ENCODE data around the gene REV1.

Gene REV1

DNA sequence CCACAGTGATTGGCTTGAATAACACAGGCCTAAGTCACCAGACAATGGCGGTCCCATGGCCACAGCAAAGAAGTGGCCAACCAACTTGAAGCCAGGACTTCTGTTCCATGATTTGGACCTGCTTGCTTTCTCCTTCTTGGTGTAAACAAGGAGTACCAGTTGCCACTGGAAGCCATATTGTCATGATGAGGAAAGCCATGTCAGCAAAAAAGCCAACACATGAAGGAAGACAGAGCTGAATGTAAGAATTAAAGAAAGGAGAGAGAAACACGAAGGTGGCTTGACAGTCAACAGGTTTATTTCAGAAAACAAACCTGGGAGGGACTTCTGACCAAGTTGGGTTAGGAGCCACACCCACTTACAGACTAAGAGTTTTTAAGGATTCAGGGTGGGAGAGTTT is 32.3 kb upstream of the REV1 start:
- H3K9ac ChIP-seq (ENCODE audit: low read length): no peak overlapping the region
- H3K9me2 ChIP-seq (replicated peaks; ENCODE audit: insufficient read depth, low read length): no peaks in the 10 kb centered on the region
- no peaks in the 10 kb centered on the region for H3K36me3 ChIP-seq (replicated peaks; ENCODE audit: insufficient read depth, low read length)
- H3K4me3 ChIP-seq (ENCODE audit: low read length): no peak overlapping the region
- H3K4me1 ChIP-seq (ENCODE audit: low read length): no peaks in the 10 kb centered on the region
- no peaks in the 10 kb centered on the region for H3K27me3 ChIP-seq (replicated peaks; ENCODE audit: insufficient read depth, low read length)
- H3K79me2 ChIP-seq (ENCODE audit: low read length): no peaks in the 10 kb centered on the region
- DNase-seq: no peak
- H3K4me2 ChIP-seq (ENCODE audit: low read depth, low read length): no peak overlapping the region
- no peak for TF ChIP-seq EZH2phosphoT487 (IDR thresholded peaks at IDR 0.05; ENCODE audit: low read length)
- TF ChIP-seq, protein P1, sequence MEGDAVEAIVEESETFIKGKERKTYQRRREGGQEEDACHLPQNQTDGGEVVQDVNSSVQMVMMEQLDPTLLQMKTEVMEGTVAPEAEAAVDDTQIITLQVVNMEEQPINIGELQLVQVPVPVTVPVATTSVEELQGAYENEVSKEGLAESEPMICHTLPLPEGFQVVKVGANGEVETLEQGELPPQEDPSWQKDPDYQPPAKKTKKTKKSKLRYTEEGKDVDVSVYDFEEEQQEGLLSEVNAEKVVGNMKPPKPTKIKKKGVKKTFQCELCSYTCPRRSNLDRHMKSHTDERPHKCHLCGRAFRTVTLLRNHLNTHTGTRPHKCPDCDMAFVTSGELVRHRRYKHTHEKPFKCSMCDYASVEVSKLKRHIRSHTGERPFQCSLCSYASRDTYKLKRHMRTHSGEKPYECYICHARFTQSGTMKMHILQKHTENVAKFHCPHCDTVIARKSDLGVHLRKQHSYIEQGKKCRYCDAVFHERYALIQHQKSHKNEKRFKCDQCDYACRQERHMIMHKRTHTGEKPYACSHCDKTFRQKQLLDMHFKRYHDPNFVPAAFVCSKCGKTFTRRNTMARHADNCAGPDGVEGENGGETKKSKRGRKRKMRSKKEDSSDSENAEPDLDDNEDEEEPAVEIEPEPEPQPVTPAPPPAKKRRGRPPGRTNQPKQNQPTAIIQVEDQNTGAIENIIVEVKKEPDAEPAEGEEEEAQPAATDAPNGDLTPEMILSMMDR (IDR thresholded peaks at IDR 0.05; ENCODE audit: low read length): no peak
- TF ChIP-seq EZH2 (optimal IDR thresholded peaks at IDR 0.05; ENCODE audit: low read depth, low read length): no peak
- no peak overlapping the region for H3K27ac ChIP-seq (ENCODE audit: low read length)
- H3F3A ChIP-seq (ENCODE audit: insufficient read depth, low read length): no peaks in the 10 kb centered on the region
- no peak overlapping the region for H2AFZ ChIP-seq (ENCODE audit: low read length)
- no peaks in the 10 kb centered on the region for H4K20me1 ChIP-seq (ENCODE audit: insufficient read depth, low read length)
- no peaks in the 10 kb centered on the region for H3K9me3 ChIP-seq (replicated peaks; ENCODE audit: insufficient read depth, low read length)

DNA sequence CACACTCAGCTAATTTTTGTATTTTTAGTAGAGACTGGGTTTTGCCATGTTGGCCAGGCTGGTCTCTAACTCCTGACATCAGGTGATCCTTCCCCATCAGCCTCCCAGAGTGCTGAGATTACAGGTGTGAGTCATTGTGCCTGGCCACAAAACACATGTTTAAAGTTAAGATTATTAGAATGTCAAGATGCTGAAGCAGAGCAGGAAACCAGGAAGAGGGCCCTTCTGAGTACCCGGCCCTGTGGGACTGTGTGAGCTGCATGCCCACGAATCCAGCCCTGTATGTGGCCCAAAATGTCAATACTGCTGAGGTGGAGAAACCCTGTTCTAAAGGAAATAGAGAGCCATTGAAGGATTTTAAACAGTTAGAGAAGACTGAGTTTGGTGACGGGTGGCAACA is 31.0 kb upstream of the REV1 start:
- no peaks in the 10 kb centered on the region for H4K20me1 ChIP-seq (ENCODE audit: insufficient read depth, low read length)
- H3K4me2 ChIP-seq (ENCODE audit: low read depth, low read length): no peak overlapping the region
- H3K9ac ChIP-seq (ENCODE audit: low read length): no peak overlapping the region
- no peaks in the 10 kb centered on the region for H3F3A ChIP-seq (ENCODE audit: insufficient read depth, low read length)
- DNase-seq: no peak
- no peaks in the 10 kb centered on the region for H3K9me2 ChIP-seq (replicated peaks; ENCODE audit: insufficient read depth, low read length)
- TF ChIP-seq EZH2 (optimal IDR thresholded peaks at IDR 0.05; ENCODE audit: low read depth, low read length): no peak
- TF ChIP-seq EZH2phosphoT487 (IDR thresholded peaks at IDR 0.05; ENCODE audit: low read length): no peak
- TF ChIP-seq, protein P1 (IDR thresholded peaks at IDR 0.05; ENCODE audit: low read length): no peak
- H3K27ac ChIP-seq (ENCODE audit: low read length): no peak overlapping the region
- H2AFZ ChIP-seq (ENCODE audit: low read length): no peak overlapping the region
- no peak overlapping the region for H3K4me3 ChIP-seq (ENCODE audit: low read length)
- no peaks in the 10 kb centered on the region for H3K36me3 ChIP-seq (replicated peaks; ENCODE audit: insufficient read depth, low read length)
- H3K9me3 ChIP-seq (replicated peaks; ENCODE audit: insufficient read depth, low read length): no peaks in the 10 kb centered on the region
- no peaks in the 10 kb centered on the region for H3K79me2 ChIP-seq (ENCODE audit: low read length)
- no peaks in the 10 kb centered on the region for H3K27me3 ChIP-seq (replicated peaks; ENCODE audit: insufficient read depth, low read length)
- H3K4me1 ChIP-seq (ENCODE audit: low read length): no peaks in the 10 kb centered on the region

DNA sequence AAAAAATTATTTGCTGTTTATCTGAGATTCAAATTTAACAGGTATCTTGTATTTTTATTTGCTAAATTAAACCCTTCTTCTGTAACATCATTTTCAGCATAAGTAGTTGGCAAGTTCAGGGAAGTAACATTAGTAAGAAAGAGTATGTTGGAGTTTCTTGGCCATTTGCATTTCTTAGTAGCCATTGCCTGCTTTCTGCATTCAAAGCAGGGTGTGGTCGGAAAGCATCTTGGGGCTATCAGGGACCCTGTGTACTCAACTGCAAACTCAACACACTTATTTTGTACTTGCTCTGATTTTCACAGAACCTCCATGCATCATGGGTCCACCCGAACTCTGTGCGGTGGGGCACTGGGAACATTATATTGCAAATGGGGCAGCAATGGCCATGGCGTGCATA is 30.4 kb upstream of the REV1 start:
- Histone ChIP-seq H3K4me3 (ENCODE audit: low read length) (no peak overlapping the region), H3K9me3 (replicated peaks; ENCODE audit: insufficient read depth, low read length) (no peaks in the 10 kb centered on the region), H3K36me3 (replicated peaks; ENCODE audit: insufficient read depth, low read length) (no peaks in the 10 kb centered on the region), H3K9ac (ENCODE audit: low read length) (no peak overlapping the region), H3K27me3 (replicated peaks; ENCODE audit: insufficient read depth, low read length) (no peaks in the 10 kb centered on the region), H4K20me1 (ENCODE audit: insufficient read depth, low read length) (no peaks in the 10 kb centered on the region), H3K27ac (ENCODE audit: low read length) (no peak overlapping the region), H3K9me2 (replicated peaks; ENCODE audit: insufficient read depth, low read length) (no peaks in the 10 kb centered on the region), H3K4me2 (ENCODE audit: low read depth, low read length) (no peak overlapping the region), H3F3A (ENCODE audit: insufficient read depth, low read length) (no peaks in the 10 kb centered on the region), H2AFZ (ENCODE audit: low read length) (no peak overlapping the region), H3K79me2 (ENCODE audit: low read length) (no peaks in the 10 kb centered on the region), H3K4me1 (ENCODE audit: low read length) (no peaks in the 10 kb centered on the region)
- no peak for TF ChIP-seq EZH2phosphoT487 (IDR thresholded peaks at IDR 0.05; ENCODE audit: low read length)
- TF ChIP-seq, protein P1 (IDR thresholded peaks at IDR 0.05; ENCODE audit: low read length): no peak
- no peak for TF ChIP-seq EZH2 (optimal IDR thresholded peaks at IDR 0.05; ENCODE audit: low read depth, low read length)
- no peak for DNase-seq
